Stimulated activated CD4-positive, alpha-beta T cell treated with anti-CD3 and anti-CD28 coated beads, Interleukin-12 subunit alpha, Interleukin-12 subunit beta, amount 100 ng/mL, for 48 hours (primary cell): ENCODE data around the gene PPM1N.

Experiments
- DNase-seq, 3 donors: peaks; one replicate each; pipeline ENCODE4 v3.0.0-alpha.2; 2020; ENCODE audit warnings: low read depth in 2 of 3, low spot score in 1 of 3

Gene PPM1N

DNA sequence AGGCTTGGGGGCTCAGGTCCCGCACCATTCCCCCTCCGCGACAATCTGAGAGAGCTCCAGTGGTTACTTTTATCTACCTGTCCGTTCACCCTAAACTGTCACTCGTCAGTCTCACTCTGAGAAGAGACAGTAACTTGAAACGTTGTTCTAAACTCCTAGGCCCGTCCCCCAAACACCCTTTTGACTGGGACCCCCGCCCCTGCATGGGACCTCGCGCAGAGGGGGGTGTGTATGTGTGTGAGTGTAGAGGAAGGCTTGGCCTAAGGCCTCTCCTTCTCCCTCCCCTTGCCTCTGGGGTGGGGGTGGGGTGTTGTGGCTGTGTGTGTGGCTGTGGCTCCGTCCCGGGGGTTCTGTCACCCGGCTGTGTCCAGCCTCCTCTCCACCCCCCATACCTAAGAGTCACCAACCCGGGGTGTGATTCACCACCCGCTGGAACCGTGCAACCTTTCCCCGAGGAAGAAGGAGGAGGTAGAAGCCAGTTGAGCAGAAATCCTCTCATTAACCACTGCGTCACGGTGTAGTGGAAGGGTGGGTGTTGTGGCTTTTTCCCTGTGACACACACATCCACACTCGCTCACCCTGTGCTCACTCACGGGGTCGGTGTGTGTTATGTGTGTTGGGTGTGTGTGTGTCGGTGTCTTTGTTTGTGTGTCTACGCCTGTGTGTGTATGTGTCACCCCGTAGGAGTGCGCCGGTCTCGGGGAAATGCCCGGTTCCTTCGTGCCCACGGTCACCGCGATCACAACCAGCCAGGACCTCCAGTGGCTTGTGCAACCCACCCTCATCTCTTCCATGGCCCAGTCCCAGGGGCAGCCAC is 28.1 kb upstream of the PPM1N start:
- no peak for DNase-seq

DNA sequence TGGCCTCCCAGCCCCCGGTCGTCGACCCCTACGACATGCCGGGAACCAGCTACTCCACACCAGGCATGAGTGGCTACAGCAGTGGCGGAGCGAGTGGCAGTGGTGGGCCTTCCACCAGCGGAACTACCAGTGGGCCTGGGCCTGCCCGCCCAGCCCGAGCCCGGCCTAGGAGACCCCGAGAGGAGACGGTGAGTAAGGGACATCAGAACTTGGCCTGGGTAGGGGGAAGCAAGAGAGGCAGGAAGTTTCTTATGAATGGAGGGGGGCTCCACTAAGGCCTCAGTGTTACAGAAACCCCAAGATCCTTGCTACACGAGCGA is 27.5 kb upstream of the PPM1N start:
- DNase-seq: no peak

DNA sequence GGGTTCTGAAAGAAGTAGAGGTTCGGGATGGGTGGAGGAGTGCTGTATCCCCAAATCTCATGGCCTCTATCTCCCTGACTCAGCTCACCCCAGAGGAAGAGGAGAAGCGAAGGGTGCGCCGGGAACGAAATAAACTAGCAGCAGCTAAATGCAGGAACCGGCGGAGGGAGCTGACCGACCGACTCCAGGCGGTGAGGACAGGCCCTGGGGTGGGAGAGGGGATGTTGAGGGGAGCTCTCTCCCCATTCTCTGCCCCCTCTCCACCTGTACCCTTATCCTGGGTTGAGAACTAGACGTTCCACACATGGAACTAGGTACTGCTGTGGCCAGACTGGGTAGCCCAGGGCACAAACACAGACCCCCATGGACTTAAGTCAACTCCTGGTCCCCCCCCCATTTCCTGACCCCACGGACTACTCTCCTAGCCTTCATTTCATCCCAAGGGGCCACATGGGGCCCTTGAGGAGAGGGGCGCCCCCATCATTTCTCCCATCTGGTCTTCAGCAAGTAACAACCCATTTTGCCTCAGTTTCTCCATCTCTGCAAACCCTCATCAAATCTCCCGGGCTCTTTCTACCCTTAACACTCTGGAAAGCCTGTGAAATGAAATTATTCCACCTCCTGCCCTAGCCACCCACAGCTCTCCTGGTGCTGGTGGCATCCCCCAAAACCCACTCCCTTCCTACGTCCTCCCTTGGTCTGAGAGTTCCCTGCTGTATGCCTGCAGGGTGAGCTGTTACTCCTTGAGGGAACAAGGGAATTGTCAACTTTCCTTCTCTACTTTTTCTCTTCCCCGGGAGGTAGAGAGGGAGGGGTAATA is 26.9 kb upstream of the PPM1N start:
- no peak for DNase-seq

DNA sequence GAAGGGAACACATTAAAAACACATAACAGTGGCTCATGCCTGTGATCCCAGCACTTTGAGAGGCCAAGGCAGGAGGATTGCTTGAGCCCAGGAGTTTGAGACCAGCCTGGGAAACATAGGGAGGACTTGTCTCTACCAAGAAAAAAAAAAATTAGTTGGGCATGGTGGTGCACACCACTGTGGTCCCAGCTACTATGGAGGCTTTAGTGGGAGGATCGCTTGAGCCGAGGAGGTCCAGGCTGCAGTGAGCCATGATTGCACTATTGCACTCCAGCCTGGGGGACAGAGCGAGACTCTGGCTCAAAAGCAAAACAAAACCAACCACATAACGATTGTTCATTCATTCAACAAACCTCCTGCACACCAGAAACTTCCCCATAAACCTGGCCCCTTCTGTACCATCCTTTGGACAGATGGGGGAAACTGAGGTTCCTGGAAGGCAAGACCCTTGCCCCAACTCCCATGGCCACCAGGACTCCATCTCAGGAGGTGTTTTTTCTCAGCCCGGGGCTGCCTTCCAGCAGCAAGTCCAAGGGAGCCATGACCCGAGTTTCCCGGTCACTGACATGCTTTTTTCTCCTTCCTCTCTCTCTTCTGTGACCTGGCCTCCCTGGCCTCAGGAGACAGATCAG is 26.2 kb upstream of the PPM1N start:
- no peak for DNase-seq

DNA sequence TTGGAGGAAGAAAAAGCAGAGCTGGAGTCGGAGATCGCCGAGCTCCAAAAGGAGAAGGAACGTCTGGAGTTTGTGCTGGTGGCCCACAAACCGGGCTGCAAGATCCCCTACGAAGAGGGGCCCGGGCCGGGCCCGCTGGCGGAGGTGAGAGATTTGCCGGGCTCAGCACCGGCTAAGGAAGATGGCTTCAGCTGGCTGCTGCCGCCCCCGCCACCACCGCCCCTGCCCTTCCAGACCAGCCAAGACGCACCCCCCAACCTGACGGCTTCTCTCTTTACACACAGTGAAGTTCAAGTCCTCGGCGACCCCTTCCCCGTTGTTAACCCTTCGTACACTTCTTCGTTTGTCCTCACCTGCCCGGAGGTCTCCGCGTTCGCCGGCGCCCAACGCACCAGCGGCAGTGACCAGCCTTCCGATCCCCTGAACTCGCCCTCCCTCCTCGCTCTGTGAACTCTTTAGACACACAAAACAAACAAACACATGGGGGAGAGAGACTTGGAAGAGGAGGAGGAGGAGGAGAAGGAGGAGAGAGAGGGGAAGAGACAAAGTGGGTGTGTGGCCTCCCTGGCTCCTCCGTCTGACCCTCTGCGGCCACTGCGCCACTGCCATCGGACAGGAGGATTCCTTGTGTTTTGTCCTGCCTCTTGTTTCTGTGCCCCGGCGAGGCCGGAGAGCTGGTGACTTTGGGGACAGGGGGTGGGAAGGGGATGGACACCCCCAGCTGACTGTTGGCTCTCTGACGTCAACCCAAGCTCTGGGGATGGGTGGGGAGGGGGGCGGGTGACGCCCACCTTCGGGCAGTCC is 25.5 kb upstream of the PPM1N start:
- no peak for DNase-seq

DNA sequence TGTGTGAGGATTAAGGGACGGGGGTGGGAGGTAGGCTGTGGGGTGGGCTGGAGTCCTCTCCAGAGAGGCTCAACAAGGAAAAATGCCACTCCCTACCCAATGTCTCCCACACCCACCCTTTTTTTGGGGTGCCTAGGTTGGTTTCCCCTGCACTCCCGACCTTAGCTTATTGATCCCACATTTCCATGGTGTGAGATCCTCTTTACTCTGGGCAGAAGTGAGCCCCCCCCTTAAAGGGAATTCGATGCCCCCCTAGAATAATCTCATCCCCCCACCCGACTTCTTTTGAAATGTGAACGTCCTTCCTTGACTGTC is 24.9 kb upstream of the PPM1N start:
- DNase-seq: no peak

DNA sequence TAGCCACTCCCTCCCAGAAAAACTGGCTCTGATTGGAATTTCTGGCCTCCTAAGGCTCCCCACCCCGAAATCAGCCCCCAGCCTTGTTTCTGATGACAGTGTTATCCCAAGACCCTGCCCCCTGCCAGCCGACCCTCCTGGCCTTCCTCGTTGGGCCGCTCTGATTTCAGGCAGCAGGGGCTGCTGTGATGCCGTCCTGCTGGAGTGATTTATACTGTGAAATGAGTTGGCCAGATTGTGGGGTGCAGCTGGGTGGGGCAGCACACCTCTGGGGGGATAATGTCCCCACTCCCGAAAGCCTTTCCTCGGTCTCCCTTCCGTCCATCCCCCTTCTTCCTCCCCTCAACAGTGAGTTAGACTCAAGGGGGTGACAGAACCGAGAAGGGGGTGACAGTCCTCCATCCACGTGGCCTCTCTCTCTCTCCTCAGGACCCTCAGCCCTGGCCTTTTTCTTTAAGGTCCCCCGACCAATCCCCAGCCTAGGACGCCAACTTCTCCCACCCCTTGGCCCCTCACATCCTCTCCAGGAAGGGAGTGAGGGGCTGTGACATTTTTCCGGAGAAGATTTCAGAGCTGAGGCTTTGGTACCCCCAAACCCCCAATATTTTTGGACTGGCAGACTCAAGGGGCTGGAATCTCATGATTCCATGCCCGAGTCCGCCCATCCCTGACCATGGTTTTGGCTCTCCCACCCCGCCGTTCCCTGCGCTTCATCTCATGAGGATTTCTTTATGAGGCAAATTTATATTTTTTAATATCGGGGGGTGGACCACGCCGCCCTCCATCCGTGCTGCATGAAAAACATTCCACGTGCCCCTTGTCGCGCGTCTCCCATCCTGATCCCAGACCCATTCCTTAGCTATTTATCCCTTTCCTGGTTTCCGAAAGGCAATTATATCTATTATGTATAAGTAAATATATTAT is 24.3 kb upstream of the PPM1N start:
- no peak for DNase-seq

DNA sequence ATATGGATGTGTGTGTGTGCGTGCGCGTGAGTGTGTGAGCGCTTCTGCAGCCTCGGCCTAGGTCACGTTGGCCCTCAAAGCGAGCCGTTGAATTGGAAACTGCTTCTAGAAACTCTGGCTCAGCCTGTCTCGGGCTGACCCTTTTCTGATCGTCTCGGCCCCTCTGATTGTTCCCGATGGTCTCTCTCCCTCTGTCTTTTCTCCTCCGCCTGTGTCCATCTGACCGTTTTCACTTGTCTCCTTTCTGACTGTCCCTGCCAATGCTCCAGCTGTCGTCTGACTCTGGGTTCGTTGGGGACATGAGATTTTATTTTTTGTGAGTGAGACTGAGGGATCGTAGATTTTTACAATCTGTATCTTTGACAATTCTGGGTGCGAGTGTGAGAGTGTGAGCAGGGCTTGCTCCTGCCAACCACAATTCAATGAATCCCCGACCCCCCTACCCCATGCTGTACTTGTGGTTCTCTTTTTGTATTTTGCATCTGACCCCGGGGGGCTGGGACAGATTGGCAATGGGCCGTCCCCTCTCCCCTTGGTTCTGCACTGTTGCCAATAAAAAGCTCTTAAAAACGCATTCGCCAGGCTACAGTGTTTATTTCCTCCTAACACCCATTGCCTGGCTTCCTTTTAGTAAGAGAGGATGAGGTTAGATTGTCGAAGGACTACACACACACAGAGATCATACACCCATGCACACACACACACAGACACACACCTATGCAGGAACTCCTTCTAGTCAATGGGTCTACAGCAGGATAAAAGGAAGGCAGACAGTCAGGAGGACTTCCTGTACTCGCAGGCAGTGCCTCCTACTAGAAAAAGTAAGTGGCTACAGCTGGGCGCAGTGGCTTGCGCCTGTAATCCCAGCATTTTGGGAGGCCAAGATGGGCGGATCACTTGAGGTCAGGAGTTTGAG is 23.4 kb upstream of the PPM1N start:
- no peak for DNase-seq

DNA sequence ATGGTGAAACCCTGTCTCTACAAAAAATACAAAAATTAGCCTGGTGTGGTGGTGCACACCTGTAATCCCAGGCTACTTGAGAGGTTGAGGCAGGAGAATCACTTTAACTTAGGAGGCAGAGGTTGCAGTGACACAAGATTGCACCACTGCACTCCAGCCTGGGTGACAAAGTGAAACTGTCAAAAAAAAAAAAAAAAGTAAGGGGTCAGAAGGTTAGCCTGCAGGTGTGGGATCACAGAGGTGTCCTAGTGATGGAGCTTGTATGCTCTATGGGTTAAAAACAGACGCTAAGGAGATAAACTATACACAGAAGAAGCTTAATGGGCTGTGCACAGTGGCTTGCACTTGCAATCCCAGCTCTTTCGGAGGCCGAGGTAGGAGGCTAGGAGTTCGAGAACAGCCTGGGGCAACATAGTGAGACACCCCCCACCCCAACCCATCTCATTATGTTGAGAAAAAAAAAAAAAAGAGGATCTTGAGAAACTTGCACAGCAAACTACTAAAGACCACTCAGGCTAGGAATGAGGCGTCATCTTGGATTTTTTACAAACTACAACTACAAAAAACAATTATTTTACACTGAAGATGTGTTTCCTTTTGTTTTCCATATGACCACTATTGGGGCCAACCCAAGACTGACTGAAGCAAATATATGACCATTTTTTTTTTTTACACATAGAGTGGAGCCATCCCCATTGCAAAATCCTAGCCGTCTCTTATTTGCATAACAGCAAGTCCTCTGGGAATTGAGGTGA is 22.5 kb upstream of the PPM1N start:
- no peak for DNase-seq

DNA sequence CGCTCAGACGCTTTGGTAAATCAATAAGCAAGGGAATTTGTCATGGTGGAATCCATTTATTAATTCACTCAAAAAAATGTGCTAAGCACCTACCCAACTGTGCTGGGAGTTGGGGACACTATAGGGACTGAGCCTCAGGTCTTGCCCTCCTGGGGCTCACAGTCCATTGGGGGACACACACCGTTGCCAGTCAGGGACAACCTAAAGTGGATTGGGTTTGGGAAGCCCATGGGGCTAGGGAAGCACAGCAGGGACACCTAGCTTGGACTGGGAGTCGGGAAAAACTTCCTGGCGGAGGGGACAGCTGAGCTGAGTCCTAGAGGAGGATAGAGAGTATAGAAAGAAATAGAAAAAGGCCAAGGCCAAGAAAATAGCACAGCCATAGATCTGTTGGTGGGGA is 21.9 kb upstream of the PPM1N start:
- DNase-seq: no peak

DNA sequence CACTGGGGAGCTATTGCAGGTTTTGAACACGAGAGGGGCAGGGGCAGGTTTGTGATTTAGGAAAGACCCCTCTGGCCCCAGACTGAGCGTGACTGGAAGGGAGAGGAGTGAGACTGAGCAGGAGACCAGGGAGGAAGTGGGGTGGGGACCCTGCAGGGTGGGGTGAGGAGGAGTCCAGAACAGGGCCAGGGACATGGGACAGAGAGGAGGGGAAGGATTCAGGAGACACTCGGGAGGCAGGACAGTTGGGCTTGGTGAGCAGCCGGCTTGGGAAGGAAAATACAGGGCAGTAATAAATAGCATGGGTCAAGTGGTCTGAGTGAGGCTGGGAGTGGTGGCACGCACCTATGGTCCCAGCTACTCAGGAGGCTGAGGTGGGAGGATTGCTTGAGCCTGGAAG is 21.1 kb upstream of the PPM1N start:
- DNase-seq: no peak

DNA sequence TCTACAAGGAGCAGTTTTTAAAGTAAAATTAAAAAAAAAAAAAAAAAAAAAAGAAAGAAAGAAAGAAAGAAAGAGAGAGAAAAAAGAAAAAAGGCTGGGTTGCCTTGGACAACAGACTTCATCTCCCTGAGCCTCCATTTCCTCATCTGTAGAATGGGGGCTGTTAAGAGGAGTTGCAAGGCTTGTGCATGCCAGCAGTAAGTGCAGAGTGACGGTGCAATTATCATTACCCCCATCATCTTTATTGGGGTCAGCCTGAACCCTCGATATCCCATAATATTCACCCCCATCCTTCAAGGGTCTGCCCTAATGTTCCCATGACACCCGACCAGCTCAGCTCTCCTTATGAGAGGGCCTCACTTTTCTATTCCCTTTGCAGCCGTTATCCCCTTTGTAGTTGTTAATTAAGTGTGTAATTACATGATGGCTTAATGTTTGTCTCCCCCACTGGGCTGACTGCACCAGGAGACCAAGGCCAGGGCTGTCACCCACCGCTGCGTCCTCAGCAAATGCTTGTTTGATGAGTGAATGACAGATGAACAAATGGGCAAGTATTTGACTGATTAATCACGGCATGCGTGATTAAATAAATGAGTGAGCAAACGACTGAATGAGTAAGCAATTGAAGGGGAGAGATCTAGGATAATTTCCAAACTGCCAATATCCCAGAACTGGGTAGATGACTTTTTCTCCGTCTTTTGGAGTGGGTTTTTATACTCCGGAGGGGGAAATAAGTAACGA is 20.4 kb upstream of the PPM1N start:
- no peak for DNase-seq

DNA sequence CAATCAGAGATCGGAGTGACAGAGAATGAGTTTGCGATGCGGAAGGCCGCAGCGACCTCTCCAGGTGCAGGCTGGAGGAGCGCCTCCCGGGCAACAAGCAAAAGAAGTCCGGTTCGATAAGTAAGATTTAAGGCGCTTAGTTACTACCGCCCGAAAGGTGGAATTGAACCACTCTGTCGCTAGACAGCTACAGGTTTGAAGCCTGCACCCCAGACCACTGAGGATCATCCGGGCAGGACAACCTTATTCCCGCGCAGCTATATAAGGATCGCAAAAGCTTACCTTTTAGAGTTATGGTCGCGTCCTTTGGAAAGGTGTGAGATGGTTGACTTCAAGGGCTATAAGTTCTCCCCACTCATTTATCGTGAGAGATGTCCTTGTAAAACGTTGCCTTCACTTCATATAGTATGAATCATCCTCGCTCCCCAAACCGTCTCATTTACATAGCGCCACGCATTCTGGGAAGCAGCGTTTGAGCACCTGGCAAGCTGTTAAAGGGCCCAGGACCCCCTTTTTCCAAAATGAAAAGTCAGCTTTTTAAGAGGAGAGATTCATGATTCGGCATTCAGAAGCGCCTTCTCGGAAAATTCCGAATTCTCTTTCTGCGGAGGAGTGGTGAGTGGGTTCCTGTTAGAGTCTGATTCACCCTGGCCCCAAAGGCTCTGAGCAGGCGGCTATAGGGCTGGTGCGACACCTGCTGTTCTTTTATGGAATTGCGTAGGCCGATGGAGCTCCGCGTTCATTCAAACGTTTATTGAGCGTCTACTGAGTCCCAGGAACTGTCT is 19.6 kb upstream of the PPM1N start:
- peak; percentile 88 to 97 (median 90) for DNase-seq

DNA sequence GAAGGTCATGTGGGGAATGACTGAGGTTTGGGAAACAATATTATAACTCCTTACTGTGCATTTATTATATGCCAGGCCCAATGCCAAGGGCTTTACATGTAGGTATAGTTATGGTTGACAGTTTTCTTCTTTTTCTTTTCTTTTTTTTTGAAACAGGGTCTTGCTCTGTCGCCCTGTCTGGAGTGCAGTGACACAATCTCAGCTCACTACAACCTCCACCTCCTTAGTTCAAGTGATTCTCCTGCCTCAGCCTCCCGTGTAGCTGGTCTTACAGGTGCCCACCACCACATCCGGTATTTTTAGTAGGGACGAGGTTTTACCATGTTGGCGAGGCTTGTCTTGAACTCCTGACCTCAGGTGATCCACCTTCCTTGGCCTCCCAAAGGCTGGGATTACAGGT is 15.2 kb upstream of the PPM1N start:
- DNase-seq: no peak

DNA sequence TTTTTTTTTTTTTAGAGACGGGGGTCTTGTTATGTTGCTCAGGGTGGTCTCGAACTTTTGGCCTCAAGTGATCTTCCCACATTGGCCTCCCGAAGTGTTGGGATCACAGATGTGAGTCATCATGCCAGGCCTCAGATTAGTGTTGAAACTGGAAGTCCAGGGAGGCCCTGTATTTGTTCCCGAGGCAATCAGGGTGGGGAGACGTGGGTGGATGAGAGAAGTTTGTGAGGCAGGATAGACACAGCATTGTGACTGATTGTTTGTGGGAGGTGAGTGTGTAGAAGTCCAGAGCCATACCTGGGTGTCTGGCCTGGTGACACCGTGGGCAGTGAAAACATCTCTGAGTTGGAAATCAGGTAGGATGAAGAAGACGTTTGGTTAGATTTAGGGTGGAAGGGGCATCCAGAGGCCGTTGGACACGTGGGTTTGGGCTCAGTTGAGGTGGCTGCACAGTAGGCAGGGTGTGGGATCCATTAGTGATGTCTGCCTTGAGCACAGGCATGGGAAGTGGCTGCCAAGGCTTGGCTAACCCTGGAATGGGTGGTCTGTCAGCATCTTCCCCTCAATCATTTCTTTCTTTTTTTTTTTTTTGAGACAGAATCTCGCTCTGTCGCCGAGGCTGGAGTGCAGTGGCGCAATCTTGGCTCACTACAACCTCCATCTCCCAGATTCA is 13.8 kb upstream of the PPM1N start:
- DNase-seq: no peak

DNA sequence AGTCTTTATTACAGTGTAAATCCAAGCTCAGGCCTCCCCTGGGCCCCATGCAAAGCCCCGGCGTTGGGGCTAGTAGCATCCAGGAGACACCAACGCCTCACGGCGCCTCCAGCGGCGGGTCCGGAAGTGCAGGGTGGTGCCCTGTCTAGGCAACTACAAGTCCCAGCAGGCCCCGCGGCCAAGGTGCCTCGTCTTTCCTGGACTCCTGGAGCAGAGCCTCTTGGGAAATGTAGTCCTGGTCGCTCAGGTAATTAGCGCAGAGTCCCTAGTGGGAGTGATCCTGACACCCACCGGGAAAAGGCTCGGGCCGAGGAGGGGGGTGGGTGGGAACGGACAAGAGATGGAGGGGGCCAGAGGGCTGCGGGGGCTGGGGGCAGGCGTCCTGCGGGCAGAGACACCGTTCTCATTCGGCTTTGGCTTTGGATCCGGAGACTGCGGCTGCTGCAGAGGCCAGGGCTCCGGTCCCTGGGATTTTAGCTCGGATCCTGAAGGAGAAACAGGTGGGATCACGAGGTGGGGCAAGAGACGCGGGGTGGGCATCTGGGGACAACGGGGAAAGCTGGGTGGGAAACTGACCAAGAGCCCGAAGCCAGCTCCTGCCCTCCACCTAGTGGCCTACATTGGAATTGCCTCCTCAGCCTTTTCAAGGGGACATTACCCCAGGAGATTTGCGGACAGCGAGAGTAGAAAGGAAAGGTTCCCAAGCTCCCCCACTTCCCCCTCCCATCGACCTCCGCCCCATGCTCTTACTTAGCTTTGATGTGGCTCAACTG is 12.8 kb upstream of the PPM1N start:
- peak; percentile 96 to 99 (median 98) for DNase-seq
